ENCODE measurements around the gene FTO. TPM values are rescaled to one million over a fixed set of nuclear protein-coding genes. Genes with fewer than 3 reads are reported as not detected.

FTO gene
- total RNA-seq, 4 donors from 2014 or later: 63.2 to 151 (median 105) TPM

- H3K9me3 ChIP-seq: no peaks in the 10 kb centered on the region
Observed at GRCh38 chr16:54118846-54119245, 414.9 kb downstream of the FTO start.

DNA sequence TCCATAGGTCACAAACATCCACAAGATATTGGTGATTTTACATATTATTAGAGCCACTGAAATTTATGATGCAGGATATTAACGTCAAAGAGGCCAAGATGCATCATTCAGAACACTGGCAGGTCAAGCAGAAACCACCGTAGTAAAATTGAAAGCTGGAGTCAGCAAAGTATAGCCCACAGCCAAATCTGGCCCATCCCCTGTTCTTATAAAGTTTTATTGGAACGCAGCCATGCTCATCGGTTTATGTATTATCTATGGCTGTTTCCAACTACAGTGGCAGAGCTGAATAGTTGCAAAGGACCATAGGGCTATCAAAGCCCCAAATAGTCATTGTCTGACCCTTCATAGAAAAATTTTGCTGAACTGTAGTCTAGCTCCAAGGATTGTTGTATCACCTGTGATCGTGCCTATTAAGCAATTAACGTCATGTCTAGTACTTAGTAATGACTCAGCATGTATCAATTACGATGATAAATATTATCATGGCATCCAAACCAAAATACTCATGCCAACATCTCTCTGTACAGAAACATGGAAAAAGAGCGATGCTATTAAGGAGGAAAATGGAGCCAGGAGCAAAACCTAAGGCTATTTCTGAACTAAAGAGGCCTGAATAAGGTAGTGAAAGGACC lies 417.0 kb downstream of the FTO start:
- H3K4me3 ChIP-seq: no peak overlapping the region
- no peak overlapping the region for H3K27ac ChIP-seq
- no peaks in the 10 kb centered on the region for H3K4me1 ChIP-seq
- no peak for TF ChIP-seq POLR2A (IDR thresholded peaks at IDR 0.05)
- TF ChIP-seq, protein P1, sequence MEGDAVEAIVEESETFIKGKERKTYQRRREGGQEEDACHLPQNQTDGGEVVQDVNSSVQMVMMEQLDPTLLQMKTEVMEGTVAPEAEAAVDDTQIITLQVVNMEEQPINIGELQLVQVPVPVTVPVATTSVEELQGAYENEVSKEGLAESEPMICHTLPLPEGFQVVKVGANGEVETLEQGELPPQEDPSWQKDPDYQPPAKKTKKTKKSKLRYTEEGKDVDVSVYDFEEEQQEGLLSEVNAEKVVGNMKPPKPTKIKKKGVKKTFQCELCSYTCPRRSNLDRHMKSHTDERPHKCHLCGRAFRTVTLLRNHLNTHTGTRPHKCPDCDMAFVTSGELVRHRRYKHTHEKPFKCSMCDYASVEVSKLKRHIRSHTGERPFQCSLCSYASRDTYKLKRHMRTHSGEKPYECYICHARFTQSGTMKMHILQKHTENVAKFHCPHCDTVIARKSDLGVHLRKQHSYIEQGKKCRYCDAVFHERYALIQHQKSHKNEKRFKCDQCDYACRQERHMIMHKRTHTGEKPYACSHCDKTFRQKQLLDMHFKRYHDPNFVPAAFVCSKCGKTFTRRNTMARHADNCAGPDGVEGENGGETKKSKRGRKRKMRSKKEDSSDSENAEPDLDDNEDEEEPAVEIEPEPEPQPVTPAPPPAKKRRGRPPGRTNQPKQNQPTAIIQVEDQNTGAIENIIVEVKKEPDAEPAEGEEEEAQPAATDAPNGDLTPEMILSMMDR (IDR thresholded peaks at IDR 0.05): no peak
- no peak for DNase-seq
- H3K9me3 ChIP-seq: no peaks in the 10 kb centered on the region
- intact Hi-C loops (cut with DNase I; ENCODE audit: low total_unique reads): no loop called here
- H3K27me3 ChIP-seq: no peaks in the 10 kb centered on the region
- H3K36me3 ChIP-seq: no peaks in the 10 kb centered on the region

More at GRCh38 chr16:54118846-54119245, 414.9 kb downstream of the FTO start:
- Histone ChIP-seq H3K27ac (no peak overlapping the region), H3K27me3 (no peaks in the 10 kb centered on the region), H3K36me3 (no peaks in the 10 kb centered on the region), H3K4me3 (no peak overlapping the region), H3K4me1 (no peaks in the 10 kb centered on the region)
- intact Hi-C loops (cut with DNase I; ENCODE audit: low total_unique reads): no loop called here
- DNase-seq: no peak
- TF ChIP-seq, protein P1 (IDR thresholded peaks at IDR 0.05): no peak
- no peak for TF ChIP-seq POLR2A (IDR thresholded peaks at IDR 0.05)

GRCh38 chr16:54121539-54122295 lies 417.8 kb downstream of the FTO start:
- Histone ChIP-seq H3K9me3 (no peaks in the 10 kb centered on the region), H3K4me1 (no peaks in the 10 kb centered on the region), H3K27me3 (no peaks in the 10 kb centered on the region), H3K4me3 (no peak overlapping the region), H3K27ac (no peak overlapping the region), H3K36me3 (no peaks in the 10 kb centered on the region)
- intact Hi-C loops (cut with DNase I; ENCODE audit: low total_unique reads): no loop called here
- TF ChIP-seq, protein P1 (IDR thresholded peaks at IDR 0.05): no peak
- TF ChIP-seq POLR2A (IDR thresholded peaks at IDR 0.05): no peak
- DNase-seq: no peak

- no peak overlapping the region for H3K4me3 ChIP-seq
- H3K27me3 ChIP-seq: no peaks in the 10 kb centered on the region
- no peak for TF ChIP-seq POLR2A (IDR thresholded peaks at IDR 0.05)
- TF ChIP-seq, protein P1 (IDR thresholded peaks at IDR 0.05): no peak
- H3K4me1 ChIP-seq: no peaks in the 10 kb centered on the region
- no peak for DNase-seq
- H3K27ac ChIP-seq: no peak overlapping the region
- H3K36me3 ChIP-seq: no peaks in the 10 kb centered on the region
- intact Hi-C loops (cut with DNase I; ENCODE audit: low total_unique reads): no loop called here
- H3K9me3 ChIP-seq: no peaks in the 10 kb centered on the region
Observed at GRCh38 chr16:54123766-54124165, 419.8 kb downstream of the FTO start.

All from uterus (tissue), 4 donors.